Anterior cingulate cortex (tissue), 58 donors: Measurements from ENCODE around the gene DUOX2.
"Not testable (repeated sequence)": the region's sequence is repeated elsewhere in the genome, so short reads cannot be mapped to it uniquely, and the experiment has no call there.

Experiments
- DNase-seq, 58 donors: peaks; one replicate each; lab custom pipeline; 2025; lab: John Stamatoyannopoulos, UW

DUOX2 gene

DNA sequence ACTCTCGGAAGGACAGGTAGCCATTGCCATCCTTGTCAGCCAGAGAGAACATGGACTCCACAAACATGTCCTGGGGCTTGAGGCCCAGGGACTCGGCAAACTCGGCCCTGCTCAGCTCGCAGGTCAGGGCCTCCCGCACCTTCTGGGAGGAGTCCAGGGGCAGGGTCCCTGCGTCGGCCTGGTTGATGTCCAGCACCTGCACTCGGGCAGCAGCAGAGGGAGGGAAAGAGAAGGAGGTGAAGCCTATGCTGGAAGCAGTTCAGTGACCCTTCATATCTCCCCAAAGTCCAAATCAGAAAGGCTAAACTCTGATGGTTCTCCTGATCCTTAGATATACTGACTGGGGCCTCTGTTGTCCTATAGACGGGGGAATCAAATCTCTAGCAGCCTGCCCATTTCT, 9.8 kb downstream of the DUOX2 start:
- not testable (repeated sequence) for DNase-seq

DNA sequence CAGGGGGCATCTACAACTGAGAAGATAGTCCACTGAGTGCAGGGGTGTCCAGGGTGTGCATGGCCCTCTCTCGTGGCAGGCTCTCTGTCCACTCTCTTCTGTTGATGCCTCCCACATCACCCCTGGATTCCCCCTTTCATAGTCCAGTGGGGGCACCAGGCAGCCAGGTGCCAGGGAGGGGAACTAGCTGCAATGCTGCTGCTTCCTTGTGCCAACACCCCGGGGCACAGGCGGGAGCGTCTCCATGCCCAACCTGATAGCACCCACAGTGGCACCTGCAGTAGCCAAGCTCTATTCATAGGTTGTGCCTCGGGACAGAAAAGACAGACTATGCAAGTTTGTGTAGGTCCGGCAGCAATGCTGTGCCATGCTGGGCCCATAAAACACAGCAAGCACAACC, 11.7 kb downstream of the DUOX2 start:
- DNase-seq = no peak

DNA sequence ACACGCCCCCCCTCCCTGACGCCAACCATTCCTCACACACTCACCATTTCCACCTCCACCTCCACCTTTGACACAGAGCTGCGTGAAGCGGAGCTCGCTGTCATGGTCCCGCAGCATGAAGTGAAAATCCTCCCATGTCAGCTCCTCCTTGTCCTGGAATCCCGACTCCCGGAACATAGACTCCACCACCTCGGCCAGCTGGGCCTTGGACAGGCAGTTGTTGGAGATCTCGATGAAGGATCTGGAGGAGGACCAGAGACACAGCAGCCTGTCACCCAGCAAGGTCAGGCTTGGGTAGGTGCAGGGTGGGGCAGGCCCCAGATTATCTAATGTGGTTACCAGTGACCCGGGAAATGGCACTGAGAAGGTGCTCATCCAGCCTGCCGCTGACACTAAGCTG, 12.2 kb downstream of the DUOX2 start:
- no peak for DNase-seq

DNA sequence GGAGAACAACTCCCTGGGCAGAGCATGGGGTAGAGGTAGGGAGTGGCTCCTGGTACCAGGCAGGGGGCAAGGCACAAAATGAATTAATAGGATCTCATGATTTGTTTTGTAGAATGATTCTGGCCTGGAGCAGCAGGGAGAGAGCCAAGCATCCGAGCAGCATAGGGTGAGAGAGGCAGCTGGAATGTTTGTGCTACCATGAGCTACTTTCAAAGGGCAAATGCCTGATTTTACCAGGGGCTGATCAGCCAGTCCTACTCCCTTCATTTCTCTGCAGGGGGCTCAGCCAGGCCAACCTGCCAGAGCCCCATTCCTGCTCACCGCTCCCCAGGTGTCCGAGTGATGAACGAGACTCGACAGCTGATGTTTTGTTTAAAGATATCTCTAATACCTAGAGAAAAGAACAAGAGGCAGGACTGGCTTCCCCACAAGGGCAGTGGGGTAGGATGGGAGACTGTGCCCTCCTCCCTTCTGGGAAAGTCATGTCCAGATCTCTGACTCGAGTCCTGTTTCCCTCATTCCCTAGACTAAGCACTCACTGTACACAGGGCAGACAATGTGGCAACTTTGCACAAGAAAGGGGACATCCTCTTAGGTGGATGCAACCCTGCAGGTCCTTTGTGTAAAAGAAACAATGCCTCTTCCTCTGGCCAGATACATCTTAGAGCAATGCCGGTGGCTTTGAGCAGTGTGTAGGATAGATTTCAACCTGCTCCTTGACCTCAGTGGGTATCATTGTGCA, 12.9 kb downstream of the DUOX2 start:
- no peak for DNase-seq

DNA sequence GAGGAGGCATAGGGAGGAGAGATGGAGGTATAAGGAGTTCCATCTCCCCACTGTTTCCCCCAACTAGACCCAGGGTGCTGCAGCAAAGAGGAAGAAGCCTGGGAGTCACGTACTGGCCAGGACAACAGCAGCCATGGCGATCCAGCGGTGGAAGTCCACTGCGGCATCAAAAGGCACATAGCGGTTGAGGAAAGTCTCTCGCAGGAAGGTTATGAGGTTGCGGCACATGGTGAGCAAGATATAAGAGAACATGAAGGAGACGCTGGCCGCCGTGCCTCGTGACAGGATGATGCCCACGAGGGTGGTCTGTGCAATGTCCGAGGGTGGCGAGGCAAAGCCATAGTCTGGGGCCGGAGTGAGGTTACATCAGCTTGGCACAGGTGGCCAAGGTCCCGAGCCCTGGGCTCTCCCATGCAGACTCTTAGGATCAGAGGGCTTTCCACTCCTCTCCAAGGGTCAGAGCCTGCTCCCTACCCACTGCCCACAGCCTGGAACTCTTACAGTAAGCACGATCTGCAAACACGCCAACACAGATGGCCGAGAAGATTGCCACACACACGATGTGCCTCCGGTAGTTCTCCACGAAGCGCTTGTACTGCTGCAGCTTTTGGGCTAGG, 14.3 kb downstream of the DUOX2 start:
- DNase-seq = no peak

DNA sequence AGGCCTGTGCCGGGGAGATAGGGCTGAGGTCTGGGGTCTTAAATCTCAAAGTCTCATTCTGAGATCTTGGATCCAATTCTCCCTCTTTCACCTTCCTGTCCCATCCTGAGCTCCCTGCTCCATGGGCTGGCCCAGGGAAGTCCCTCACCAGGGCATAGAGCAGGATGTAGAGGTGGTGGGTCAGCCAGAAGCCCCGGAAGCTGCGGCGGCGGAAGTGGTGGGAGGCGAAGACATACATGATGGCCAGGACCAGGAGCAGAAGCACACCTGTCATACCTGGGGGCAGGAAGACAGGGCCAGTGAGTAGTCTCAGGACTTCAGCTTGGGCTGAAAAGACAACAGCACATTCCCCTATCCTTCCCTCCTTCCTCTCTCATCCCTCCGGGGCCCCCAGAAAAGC, 16.5 kb downstream of the DUOX2 start:
- DNase-seq = no peak

DNA sequence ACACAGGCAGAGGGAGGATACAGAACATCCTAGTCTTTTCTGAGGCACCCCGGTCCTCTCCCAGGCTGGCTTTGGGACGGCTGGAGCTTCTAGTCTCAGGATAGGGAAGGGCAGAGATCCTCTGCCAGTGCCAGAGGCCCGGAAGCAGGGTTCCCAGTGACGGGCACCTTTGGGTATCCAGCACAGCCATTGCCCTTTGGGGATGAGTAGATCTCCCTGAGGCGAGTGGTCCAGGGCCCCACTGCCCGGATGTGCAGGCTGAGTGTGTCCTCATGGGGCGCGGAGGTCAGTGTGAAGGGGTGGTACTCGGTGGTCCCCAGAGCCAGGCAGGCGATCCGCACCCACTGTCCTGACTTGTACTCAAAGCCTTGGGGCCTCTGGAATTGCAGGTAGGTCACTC, 18.3 kb downstream of the DUOX2 start:
- no peak for DNase-seq

DNA sequence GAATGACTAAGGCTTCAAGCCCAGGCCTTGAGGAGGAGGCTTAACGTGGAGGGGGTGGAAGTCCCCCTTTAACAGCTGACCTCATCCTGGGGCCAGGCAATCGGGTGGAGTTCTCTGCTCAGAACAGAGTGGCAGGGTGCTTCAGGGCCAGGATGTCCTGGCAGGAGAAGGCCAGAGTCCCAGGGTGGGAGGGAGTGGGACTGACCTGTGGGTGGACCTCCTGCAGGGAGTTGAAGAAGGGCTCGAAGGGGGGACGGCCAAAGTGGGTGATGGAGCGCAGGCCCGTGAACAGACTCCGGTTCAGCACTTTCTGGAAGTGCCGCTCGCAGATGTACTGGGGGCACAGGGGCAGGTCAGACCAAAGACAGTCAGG, 19.6 kb downstream of the DUOX2 start:
- no peak for DNase-seq

DNA sequence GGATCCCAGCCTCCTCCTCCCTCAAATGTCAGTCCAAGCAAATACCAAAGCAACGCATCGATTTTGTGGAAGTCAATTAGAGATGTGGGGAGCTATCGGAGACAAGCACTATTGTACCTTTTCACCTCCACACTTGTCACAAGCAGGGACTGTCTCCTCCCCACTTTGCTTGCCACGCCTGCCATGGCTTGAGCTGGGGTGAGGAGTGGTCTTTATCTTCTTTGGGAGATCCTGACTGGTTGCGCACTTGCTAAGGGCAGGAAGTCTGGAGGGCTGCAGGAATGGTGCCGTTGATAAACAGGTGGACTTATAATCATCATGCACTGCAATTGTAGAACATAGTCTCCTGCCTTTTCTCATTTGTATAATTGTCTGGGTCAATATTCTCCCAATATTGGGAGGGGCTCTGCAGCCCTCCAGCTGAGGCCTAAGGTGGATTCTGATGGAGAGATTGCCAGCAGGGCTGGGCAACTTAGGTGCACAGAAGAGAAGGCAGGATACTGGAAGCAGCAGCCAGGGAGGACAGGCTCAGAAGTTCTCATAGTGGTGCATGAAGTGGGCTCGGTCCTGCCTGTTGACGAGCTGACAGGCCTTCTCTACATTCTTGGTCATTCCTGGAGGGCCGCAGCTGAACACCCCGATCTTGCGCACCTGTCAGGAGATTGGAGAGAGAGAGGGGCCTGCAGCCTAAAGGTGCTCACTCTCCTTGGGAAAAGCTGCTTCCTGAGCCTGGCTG, 20.2 kb downstream of the DUOX2 start:
- DNase-seq = no peak

DNA sequence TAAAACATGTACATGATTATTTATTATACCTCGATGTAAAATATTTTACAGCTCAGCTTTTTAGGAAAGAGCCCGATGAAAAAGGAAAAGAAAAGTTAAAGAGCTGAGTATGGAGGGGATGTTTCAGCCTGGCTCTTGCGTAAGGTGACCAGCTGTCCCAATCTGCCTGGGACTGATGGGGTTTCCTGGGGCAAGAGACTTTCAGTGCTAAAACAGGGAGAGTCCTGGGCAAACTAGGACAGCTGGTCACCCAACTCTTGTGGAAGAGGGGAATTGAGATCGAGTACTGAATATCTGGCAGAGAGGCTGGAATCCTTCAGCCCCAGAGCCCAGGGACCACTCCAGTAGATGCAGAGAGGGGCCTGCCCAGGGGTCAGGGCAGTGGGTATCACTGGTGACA, 21.0 kb downstream of the DUOX2 start:
- DNase-seq = no peak

DNA sequence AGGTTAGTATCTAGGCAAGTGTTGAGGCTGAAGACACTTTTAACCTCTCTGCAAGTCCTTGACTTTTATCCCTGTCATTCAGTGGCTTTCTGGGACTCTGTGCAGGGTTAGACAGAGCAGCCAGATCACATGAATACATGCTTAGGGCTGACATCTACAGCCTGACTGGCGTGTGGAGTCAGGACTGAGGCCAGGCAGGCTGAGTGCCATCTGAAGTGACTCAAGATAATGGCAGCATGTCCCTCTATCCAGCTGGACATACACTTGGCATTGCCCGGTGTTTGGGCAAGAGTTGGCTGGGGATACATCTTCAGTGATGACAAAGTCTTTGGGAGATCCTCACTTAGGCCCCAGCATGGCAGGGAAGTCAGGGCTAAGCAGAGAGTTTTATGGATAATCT, 22.4 kb downstream of the DUOX2 start:
- no peak for DNase-seq

DNA sequence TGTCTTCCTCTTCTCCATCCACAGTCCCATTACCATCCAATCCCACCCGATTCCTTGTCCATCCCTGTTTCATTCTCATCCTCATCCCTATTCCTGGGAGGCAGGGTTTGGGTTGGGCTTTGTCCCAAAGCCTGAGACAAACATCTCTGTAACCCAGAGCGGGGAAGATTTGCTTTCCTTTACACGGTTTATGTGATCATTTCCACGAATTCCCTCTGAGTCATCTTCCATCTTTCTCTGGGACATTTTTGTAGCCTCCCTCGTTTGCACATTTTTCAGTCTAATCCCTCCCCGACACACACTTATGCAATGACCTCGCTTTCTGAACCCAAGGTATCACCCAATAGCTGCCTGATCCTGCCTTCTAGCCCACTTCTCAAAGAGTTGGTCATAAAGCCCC, 22.8 kb downstream of the DUOX2 start:
- DNase-seq = no peak

DNA sequence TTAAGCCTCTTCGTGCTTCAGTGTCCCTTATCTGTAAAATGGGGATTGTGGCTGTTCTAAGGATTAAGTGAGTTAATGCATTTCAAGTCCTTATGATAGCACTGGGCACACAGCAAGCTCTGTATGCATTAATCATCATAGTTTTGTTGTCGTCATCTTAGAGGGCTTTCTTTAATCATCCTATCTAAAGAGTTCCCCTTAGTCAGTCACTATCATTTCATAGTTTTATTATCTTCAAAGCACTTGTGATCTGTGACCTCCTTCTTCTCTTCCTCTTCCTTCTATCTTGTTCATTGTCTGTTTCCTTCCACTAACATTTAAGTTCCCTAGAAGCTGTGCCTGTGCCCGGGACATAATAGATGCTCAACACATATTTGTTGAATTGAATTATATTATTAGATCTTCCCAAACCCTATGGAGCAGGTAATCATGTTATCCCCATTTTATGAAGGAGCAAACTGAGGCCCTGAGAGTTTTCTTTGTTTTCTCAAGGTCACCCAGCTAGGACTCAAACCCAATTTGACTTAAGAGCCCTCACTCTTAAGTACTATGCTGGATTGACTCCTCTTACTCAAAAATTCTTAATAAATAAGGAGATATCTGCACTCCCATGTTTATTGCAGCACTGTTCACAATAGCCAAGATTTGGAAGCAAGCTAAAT, 24.1 kb downstream of the DUOX2 start:
- no peak for DNase-seq

DNA sequence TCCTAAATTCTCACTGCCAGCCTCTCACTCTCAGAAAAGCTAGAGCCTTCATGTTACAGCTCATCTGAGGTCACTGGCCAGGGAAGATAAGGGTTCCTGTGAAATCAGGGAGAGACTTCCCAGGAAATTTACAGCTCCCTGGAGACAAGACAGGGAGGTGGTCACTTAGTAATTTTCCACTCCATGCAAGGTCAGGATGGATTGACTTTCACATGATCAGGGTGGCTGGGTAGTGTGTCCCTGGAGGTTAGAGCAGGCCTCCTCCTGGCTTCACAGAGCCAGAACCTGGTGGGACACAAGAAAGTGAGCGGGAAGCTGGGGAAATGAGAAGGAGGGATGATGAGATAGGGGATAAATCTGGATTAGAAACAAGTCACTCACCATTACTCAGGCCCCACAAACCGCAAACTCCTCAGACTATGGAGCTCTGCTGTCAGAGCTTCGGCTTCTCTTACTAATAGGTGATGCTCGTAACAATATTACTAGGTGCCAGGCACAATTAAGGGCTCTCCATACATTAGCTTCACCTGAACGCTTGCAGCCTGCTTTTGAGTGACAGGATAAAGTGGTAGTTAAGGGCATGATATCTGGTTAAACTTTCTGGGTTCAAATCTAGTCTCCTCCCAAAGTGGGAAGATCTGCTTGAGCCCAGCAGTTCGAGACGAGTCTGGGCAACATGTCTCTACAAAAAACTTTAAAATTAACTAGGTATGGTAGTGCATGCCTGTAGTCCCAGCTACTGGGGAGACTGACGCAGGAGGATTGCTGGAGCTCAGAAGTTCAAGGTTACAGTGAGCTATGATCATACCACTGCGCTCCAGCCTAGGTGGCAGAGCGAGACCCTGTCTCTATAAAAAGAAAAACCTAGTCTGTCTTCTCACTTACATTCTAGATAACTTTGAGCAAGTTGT, 24.9 kb downstream of the DUOX2 start:
- no peak for DNase-seq

DNA sequence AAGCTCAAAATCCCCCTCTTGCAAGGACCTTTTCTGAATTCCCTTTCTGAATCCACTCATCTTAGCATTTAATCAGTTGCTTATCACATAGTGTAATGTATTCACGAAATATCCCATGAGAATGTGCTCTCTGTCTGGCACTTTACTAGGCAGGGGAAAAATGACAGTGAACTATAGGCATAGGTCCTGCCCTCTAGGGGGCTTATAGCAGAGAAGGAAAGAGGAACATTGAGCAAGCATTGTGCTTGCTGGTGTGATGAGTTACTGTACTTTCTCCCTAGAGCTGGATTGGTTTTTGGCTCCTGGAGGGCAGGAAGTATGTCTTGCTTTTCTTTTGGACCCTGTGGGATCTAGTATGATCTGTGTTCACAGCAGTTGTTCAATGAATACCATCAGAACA, 26.5 kb downstream of the DUOX2 start:
- no peak for DNase-seq

DNA sequence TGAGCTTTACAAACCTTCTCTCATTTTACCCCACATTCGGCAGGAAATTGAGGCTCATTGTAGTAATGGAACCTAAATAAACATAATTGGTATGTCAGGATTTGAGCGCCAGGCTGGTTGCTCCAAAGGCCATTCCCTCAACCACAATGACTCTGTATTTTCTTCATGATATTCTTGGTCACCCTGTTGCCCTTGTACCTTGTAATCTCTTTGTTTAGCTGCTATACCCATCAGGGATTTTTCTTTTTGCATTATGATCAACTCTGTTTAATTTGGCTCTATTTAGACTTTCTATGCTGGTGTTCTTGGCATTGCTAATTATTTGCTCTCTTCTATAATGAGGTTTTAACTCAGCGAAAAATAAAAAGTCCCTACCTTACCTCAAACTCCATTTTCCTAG, 29.8 kb downstream of the DUOX2 start:
- no peak for DNase-seq

DNA sequence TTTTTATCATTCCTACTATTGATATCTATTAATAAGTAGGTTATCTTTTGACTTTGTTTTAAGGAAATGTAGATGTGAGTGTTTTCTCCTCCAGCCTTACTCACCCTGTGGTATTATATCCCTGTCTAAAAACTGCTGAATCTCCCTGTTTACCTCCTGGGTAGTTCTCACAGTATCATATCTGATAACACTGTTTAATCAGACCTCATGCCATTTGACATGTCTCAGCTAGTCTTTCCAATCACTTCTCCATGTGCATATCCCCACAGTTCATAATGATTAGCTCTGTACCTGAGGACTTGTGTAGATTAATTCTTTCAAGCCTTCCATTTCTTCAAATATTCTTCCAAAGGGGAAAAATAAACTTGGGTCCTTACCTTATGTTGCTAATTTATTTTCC, 30.7 kb downstream of the DUOX2 start:
- DNase-seq = no peak

DNA sequence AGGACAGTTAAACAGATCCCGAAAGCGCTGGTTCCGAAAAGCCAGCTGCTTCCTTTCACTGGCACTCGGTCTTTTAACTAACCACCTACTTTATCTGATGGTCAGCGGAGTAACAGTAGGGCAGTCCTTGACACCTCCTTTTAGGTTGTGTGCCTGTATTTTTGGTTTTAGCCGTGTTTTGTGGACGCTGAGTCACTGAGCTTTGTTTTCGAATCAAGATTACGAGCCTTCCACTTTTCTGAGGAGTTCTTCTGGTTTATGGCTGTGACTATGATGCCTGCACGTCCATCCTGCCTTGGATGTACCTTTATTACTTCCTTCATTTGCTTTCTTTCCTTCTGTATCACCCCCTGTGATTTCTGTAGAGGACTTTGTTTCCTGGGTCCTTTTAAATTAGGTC, 31.6 kb downstream of the DUOX2 start:
- DNase-seq = not testable (repeated sequence)

DNA sequence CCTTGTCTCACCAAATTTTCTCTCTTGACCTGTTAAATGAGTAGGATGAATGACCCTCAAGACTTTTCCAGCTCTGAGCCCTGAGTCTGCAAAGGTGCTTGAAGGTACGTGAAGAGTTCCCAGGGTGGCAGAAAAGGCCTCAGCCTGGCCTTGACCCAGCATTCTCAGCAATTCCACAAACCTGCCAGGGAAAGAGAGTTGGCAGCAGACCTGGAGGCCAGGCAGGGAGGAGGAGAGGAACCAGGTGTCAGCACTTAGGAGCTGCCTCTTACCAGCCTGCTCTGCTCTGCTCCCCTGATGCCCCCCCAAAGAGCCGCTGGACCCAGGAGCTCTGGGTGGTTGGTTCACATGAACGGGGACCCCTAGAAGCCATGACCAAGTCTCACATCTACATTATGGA, 33.4 kb downstream of the DUOX2 start:
- not testable (repeated sequence) for DNase-seq

DNA sequence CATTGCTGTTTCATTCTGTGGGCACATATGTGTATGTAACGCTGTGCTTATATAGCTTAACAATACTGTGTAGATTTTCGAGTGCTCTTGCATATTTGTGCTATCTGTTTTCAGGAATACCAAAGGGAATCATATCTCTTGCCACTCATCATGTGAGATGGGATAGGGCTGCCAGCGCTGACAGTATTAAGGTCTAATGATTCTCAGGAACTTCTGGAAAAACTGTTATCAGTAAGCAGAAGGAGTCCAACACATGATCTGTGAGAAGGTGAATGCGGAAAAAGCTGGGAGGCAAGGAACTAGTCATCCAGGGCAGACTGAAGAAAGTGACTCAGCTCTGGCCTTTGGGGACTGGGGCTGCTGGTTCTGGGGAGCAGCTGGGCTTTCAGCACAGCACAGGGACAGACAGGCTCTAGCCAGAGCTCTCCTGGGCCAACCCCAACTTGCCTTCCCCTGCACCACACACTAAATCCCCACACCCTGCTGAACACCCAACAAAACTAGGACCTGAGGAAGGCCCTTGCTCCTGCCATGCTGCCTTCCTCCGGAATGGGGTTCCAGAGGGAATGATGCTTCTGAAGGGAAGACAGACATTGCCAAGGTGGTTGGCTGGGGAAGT, 34.2 kb downstream of the DUOX2 start:
- DNase-seq = not testable (repeated sequence)
